K562 (cell line): ENCODE results near the gene NTSR1. TPM values are rescaled to one million over a fixed set of nuclear protein-coding genes. Genes with fewer than 3 reads are reported as not detected.

Experiments used
- ATAC-seq: fragments of 200-7000 bp; cut with Tn5 transposase; 3 replicates; pipeline ENCODE4 v1.9.1; 2020; ENCODE audit warnings: moderate library complexity
- BruUV-seq: library from RNA; stranded (reverse); fragments of 400-500 nt; replicated peaks from 2 replicates; lab custom pipeline; 2021; lab: Mats Ljungman, UMichigan
- CTCF ChIA-PET: fragments of 300-600 bp; formaldehyde crosslinking; extraction: SDS; loops from one replicate; lab custom pipeline; 2021; ENCODE audit warnings: low intra/inter-chr PET ratio; lab: Yijun Ruan, JAX
- POLR2A ChIA-PET: fragments of 300-600, 350-650 bp; sonication (Branson Sonifier 250); formaldehyde crosslinking; extraction: SDS; loops from one replicate; lab custom pipeline; 2021; ENCODE audit warnings: antibody characterized with exemption, inconsistent platforms; lab: Yijun Ruan, JAX
- DNase-seq, 4 experiments: peaks; one replicate each; pipeline versions ENCODE4 v3.0.0 to v3.0.0-alpha.2; 2011 to 2018; ENCODE audit warnings: low spot score in 3 of 4, mixed read lengths in 3 of 4; ENCODE audit errors: extremely low read depth in 1 of 4
- FAIRE-seq: peaks from 2 replicates; lab custom pipeline; 2011; peaks lifted over from hg19 to GRCh38; lab: Jason Lieb, UNC
- H2AFZ ChIP-seq: 2 replicates; pipeline ENCODE4 v1.6.0; 2011; ENCODE audit warnings: low read depth, low read length, control low read depth, inconsistent platforms
- H3K27ac ChIP-seq: fragments of 200-600 bp; 3 replicates; pipeline ENCODE4 v1.8.0; 2011; ENCODE audit warnings: low read depth, mild to moderate bottlenecking, control low read depth, inconsistent platforms, low read length, moderate library complexity, mixed read lengths; ENCODE audit errors: extremely low read depth
- H3K27me3 ChIP-seq, 2 experiments: fragments of 300-600 bp in 1 of 2; 2 replicates in 1 of 2; 3 replicates in 1 of 2; pipeline versions ENCODE4 v1.6.0 to v1.8.0; 2011; ENCODE audit warnings: inconsistent platforms in 2 of 2, low read length in 2 of 2, mild to moderate bottlenecking in 1 of 2, mixed read lengths in 1 of 2, moderate library complexity in 1 of 2; ENCODE audit not compliant: control insufficient read depth in 2 of 2, insufficient read depth in 2 of 2
- H3K36me3 ChIP-seq: fragments of 300-600 bp; 3 replicates; pipeline ENCODE4 v1.8.0; 2011; ENCODE audit warnings: mild to moderate bottlenecking, low read length, inconsistent platforms; ENCODE audit not compliant: control insufficient read depth, insufficient read depth
- H3K4me1 ChIP-seq, 2 experiments: fragments of 200-600 bp in 1 of 2; replicated peaks in 1 of 2; 2 replicates in 1 of 2; 3 replicates in 1 of 2; pipeline versions ENCODE4 v1.5.1 to v1.8.0; 2011; ENCODE audit warnings: inconsistent platforms in 2 of 2, low read length in 2 of 2, mild to moderate bottlenecking in 1 of 2, mixed read lengths in 1 of 2, moderate library complexity in 1 of 2; ENCODE audit not compliant: control insufficient read depth in 2 of 2, insufficient read depth in 2 of 2
- H3K4me2 ChIP-seq: 2 replicates; pipeline ENCODE4 v1.6.1; 2011; ENCODE audit warnings: low read length, control low read depth, inconsistent platforms, mixed read lengths; ENCODE audit not compliant: insufficient read depth
- H3K4me3 ChIP-seq: fragments of 200-600 bp; sonication (generic), shearing (Covaris generic); 2 replicates; pipeline ENCODE4 v1.5.1; 2016; ENCODE audit warnings: control low read depth, inconsistent platforms
- H3K79me2 ChIP-seq: fragments of 200-600 bp; 3 replicates; pipeline ENCODE4 v1.8.0; 2011; ENCODE audit warnings: low read length, inconsistent platforms; ENCODE audit not compliant: control insufficient read depth, insufficient read depth
- H3K9ac ChIP-seq, 2 experiments: 2 replicates each; pipeline versions ENCODE4 v1.6.0 to v1.6.1; 2011; ENCODE audit warnings: low read depth in 2 of 2, low read length in 2 of 2, control low read depth in 1 of 2, inconsistent platforms in 1 of 2, mild to moderate bottlenecking in 1 of 2, mixed read lengths in 1 of 2; ENCODE audit not compliant: insufficient read depth in 1 of 2
- H3K9me1 ChIP-seq: one replicate; pipeline ENCODE4 v1.6.0; 2011; ENCODE audit warnings: inconsistent platforms, mild to moderate bottlenecking, low read length, moderate library complexity; ENCODE audit not compliant: control insufficient read depth, insufficient read depth
- H3K9me3 ChIP-seq: replicated peaks from 2 replicates; pipeline ENCODE4 v1.5.1; 2011; ENCODE audit warnings: low read depth, low read length, inconsistent platforms; ENCODE audit not compliant: control insufficient read depth, insufficient read depth
- H4K20me1 ChIP-seq: replicated peaks from 2 replicates; pipeline ENCODE4 v1.6.1; 2011; ENCODE audit warnings: low read length, inconsistent platforms, mixed read lengths; ENCODE audit not compliant: control insufficient read depth, insufficient read depth
- BHLHE40 ChIP-seq: IDR thresholded peaks from 2 replicates; pipeline ENCODE4 v1.6.1; 2011; ENCODE audit warnings: low read length, improper control_type of control experiment
- CBFB ChIP-seq: sonication (generic); formaldehyde crosslinking; IDR thresholded peaks from 2 replicates; pipeline ENCODE4 v1.4.0; 2020; ENCODE audit warnings: mild to moderate bottlenecking, missing genetic modification reagents
- CHD4 ChIP-seq: fragments of 200-600 bp; sonication (generic); IDR thresholded peaks from 3 replicates; pipeline ENCODE4 v1.6.1; 2012; ENCODE audit warnings: low read depth, mild to moderate bottlenecking, mixed read lengths, low read length, inconsistent platforms; ENCODE audit not compliant: insufficient read depth, insufficient replicate concordance, poor library complexity, severe bottlenecking
- NFIC ChIP-seq: fragments of 450-650 bp; IDR thresholded peaks from 2 replicates; pipeline ENCODE4 v1.6.1; 2017; ENCODE audit warnings: mild to moderate bottlenecking, inconsistent platforms
- POLR3A ChIP-seq: IDR thresholded peaks from 2 replicates; pipeline ENCODE4 v1.6.1; 2011; ENCODE audit warnings: borderline replicate concordance, mild to moderate bottlenecking, moderate library complexity; ENCODE audit not compliant: insufficient read length, insufficient read depth; ENCODE audit errors: extremely low read depth
- PPARD ChIP-seq: fragments of 250-450 bp; sonication (Bioruptor Pico); IDR thresholded peaks from 2 replicates; pipeline ENCODE4 v1.8.0; 2022; ENCODE audit warnings: inconsistent platforms, mild to moderate bottlenecking, moderate library complexity
- TCFL5 ChIP-seq: fragments of 250-450 bp; sonication (Bioruptor Pico); conservative IDR thresholded peaks from 2 replicates; pipeline ENCODE4 v1.6.1; 2021; ENCODE audit warnings: mild to moderate bottlenecking, moderate library complexity, matching md5 sums
- ZNF146 ChIP-seq: IDR thresholded peaks from one replicate; pipeline ENCODE4 v1.6.1; 2018; ENCODE audit warnings: missing compliant biosample characterization; ENCODE audit not compliant: unreplicated experiment
- ZNF76 ChIP-seq: fragments of 250-450 bp; sonication (Bioruptor Pico); IDR thresholded peaks from 2 replicates; pipeline ENCODE4 v1.4.0; 2020; ENCODE audit warnings: mild to moderate bottlenecking, moderate library complexity, borderline replicate concordance
- WGBS: fragments of 100-300 bp; shearing (Covaris generic); methylation state at CpG from one replicate; pipeline ENCODE4 v1.1.6; 2016; ENCODE audit warnings: low coverage, mixed read lengths; ENCODE audit not compliant: insufficient coverage; ENCODE audit errors: missing lambda C conversion rate; 5-methylcytosine and 5-hydroxymethylcytosine counted together
- in situ Hi-C: fragments of 300-500 bp; cut with MboI; formaldehyde crosslinking; loops from 4 replicates; pipeline ENCODE4 v1.15.0; 2018; ENCODE audit warnings: inconsistent platforms, mixed read lengths
- intact Hi-C: fragments of 100-400 bp; cut with micrococcal nuclease; formaldehyde crosslinking; loops from 2 replicates; pipeline ENCODE4 v1.14.2; 2022
- polyA plus RNA-seq, 8 experiments: library from polyadenylated mRNA; depleted of rRNA in 4 of 8; stranded (reverse) in 5 of 8; unstranded in 3 of 8; fragments of >200 nt; fragmentation: Nextera tagmentation in 2 of 8; fragmentation: Illumina TruSeq in 1 of 8; extraction: Ambion mirVana in 2 of 8; extraction: Trizol in 1 of 8; gene quantifications; 2 replicates each; pipeline versions ENCODE4 v1.2.1 to v1.2.3, GENCODE V29; 2011 to 2014; ENCODE audit warnings: inconsistent platforms in 1 of 8, missing spikeins in 1 of 8
- total RNA-seq, 7 experiments: library from RNA; depleted of rRNA in 6 of 7; stranded (reverse); fragments of >200 nt in 6 of 7; fragmentation: Illumina TruSeq in 2 of 7; extraction: Trizol in 2 of 7; gene quantifications; 2 replicates each; pipeline versions ENCODE4 v1.2.1 to v1.2.3, GENCODE V29; 2011 to 2021; ENCODE audit warnings: low replicate concordance in 1 of 7
- TF ChIP-seq, protein P1 (sequence below): sonication (generic); formaldehyde crosslinking; IDR thresholded peaks from 2 replicates; pipeline ENCODE4 v1.8.0; 2022; ENCODE audit warnings: mild to moderate bottlenecking, low read depth, missing genetic modification reagents
- TF ChIP-seq, protein P2 (sequence below), 2 experiments: fragments of 450-650 bp; IDR thresholded peaks; 2 replicates each; pipeline ENCODE4 v1.6.1; 2016; ENCODE audit warnings: mild to moderate bottlenecking in 2 of 2, borderline replicate concordance in 1 of 2, low read depth in 1 of 2, moderate library complexity in 1 of 2

NTSR1 gene
- total and polyA plus RNA-seq, 9 of the 15 experiments (the other 6 are each of a cell fraction or from before 2014, with no cell fraction given), result 0.04 to 0.40 (median 0.13) TPM; not detected in 3

DNA sequence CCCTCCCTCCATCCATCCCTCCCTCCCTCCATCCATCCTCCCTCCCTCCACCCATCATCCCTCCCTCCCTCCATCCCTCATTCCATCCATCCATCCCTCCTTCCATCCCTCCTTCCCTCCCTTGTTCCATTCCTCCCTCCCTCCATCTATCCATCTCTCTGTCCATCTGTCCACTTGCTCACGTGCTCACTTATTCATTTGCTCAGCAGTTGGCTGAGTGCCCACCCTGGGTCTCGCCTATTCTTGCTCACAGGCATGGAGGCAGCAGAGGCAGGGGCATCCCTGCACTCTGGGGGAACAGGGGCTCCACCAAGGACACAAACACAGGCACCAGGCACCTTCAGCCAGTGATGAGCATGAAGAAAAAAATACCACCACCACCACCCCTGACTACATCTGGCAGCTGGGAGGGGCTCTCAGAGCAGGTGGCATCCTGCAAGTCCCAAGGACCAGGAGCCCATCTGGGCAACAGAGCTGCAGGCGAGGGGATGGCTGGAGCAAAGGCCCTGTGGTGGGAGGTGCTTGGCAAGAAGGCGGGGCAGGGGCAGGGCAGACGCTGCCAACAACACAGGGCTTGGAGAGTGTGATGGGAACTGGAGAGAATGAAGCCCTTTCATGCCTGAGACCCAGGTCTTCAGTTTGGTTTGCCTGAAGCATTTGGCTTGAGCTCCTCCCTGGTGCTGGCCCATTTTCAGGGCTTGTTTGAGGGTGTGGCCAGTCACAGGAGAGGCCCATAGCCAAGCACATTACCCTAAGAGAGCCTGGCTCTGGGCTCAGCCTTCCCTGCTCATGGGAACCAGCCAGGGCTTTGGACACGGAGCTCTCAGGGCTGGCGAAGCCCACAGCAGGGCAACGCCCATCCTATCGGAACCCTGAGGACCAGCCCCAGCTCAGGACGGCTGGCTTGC, 47.4 kb downstream of the NTSR1 start:
- Histone ChIP-seq H3K9ac (no peak overlapping the region), H3K4me2 (no peak overlapping the region), H3K9me3 (no peaks in the 10 kb centered on the region), H3K27ac (no peak overlapping the region), H3K27me3 (peaks cover 4 to 17% of the 10 kb centered on the region in 2 experiments; a peak in 4 of 5 replicates), H3K79me2 (no peaks in the 10 kb centered on the region), H2AFZ (no peak overlapping the region), H4K20me1 (peaks cover 10% of the 10 kb centered on the region), H3K9me1 (peaks cover 3% of the 10 kb centered on the region), H3K36me3 (no peaks in the 10 kb centered on the region), H3K4me1 (peaks cover 6 to 49% of the 10 kb centered on the region in 2 experiments), H3K4me3 (no peak overlapping the region)
- intact Hi-C loops (no loop called here), in situ Hi-C loops (no loop called here)
- ChIA-PET POLR2A (no interaction called here), CTCF (no interaction called here)
- ATAC-seq, result no peak
- WGBS, result 2% methylated on average over 10 of the region's 10 CpGs
- no TSS peak for BruUV-seq
- no peak for FAIRE-seq
- no peak for DNase-seq
- TF ChIP-seq CHD4 (no peak), ZNF146 (CRISPR knock-in tag) (no peak), PPARD (no peak), TCFL5 (CRISPR knock-in tag) (no peak), NFIC (peak; percentile 59), CBFB (CRISPR knock-in tag) (no peak), POLR3A (no peak), ZNF76 (no peak), BHLHE40 (0 out of 2 replicates have a peak, but pooled peaks have one; percentile 31)
- TF ChIP-seq, protein P1, sequence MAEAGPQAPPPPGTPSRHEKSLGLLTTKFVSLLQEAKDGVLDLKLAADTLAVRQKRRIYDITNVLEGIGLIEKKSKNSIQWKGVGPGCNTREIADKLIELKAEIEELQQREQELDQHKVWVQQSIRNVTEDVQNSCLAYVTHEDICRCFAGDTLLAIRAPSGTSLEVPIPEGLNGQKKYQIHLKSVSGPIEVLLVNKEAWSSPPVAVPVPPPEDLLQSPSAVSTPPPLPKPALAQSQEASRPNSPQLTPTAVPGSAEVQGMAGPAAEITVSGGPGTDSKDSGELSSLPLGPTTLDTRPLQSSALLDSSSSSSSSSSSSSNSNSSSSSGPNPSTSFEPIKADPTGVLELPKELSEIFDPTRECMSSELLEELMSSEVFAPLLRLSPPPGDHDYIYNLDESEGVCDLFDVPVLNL (CRISPR knock-in tag), result no peak
- TF ChIP-seq, protein P2, sequence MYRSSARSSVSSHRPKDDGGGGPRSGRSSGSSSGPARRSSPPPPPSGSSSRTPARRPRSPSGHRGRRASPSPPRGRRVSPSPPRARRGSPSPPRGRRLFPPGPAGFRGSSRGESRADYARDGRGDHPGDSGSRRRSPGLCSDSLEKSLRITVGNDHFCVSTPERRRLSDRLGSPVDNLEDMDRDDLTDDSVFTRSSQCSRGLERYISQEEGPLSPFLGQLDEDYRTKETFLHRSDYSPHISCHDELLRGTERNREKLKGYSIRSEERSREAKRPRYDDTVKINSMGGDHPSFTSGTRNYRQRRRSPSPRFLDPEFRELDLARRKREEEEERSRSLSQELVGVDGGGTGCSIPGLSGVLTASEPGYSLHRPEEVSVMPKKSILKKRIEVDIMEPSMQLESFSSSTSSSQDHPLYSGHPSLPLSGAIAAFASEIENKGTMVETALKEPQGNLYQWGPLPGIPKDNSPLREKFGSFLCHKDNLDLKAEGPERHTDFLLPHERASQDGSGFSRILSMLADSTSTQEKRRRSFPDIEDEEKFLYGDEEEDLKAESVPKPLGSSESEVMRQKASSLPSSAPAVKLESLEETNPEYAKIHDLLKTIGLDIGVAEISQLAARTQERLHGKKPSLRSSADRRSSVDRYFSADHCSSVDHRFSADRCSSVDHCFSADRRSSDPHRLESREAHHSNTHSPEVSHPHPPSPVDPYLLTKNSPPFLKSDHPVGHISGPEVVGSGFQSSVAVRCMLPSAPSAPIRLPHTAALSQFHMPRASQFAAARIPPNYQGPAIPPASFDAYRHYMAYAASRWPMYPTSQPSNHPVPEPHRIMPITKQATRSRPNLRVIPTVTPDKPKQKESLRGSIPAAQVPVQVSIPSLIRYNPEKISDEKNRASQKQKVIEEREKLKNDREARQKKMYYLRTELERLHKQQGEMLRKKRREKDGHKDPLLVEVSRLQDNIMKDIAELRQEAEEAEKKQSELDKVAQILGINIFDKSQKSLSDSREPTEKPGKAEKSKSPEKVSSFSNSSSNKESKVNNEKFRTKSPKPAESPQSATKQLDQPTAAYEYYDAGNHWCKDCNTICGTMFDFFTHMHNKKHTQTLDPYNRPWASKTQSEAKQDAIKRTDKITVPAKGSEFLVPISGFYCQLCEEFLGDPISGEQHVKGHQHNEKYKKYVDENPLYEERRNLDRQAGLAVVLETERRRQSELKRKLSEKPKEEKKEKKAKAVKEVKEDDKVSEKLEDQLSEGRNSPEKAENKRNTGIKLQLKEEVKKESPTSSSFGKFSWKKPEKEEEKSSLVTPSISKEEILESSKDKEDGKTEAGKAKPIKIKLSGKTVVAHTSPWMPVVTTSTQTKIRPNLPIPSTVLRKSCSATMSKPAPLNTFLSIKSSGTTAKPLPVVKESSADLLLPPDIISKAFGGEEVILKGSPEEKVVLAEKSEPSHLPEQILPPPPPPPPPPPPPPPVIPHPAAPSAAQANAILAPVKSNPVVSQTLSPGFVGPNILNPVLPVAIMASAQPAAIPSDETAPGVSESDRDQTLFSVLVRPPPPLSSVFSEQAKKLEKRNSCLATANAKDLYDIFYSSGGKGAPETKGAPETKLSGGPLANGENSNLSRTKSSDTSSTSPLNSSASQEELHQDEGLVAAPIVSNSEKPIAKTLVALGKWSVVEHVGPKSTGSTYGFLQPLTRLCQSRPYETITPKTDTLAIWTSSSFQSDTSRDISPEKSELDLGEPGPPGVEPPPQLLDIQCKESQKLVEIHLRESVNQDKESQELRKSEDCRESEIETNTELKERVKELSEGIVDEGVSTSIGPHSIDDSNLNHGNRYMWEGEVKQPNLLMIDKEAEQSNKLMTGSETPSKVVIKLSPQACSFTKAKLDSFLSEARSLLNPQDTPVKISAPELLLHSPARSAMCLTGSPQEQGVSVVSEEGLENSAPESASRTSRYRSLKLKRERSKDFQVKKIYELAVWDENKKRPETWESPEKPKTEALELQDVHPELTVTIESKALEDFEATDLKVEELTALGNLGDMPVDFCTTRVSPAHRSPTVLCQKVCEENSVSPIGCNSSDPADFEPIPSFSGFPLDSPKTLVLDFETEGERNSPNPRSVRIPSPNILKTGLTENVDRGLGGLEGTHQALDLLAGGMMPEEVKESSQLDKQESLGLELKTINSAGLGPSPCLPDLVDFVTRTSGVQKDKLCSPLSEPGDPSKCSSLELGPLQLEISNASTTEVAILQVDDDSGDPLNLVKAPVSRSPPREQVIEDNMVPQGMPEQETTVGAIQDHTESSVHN (IDR thresholded peaks at IDR 0.05; ENCODE audit: borderline replicate concordance in 1 of 2, low read depth in 1 of 2), result no peak
